ENCODE results near the gene MCL1.
"Not testable (repeated sequence)": the region's sequence is repeated elsewhere in the genome, so short reads cannot be mapped to it uniquely, and the experiment has no call there.

MCL1 gene

DNA sequence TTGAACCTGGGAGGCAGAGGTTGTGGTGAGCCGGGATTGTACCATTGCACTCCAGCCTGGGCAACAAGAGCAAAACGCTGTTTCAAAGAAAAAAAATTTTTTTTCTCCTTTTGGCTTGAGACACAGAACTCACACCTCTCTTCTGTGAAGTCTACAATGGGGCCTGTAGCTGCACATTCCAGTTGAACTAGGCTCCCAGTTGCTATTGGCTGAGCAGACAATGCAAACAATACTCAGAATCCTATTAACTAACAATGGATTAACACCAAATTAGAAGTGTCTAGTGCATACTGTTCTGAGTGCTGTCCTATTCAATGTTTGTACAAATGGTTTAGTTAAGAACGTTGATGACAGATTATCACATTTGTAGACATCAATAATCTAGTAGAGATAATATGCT, 17.6 kb upstream of the MCL1 start:
- no peaks in the 10 kb centered on the region for H3K79me2 ChIP-seq (ENCODE audit: insufficient read depth, low read length)
- H3K27ac ChIP-seq (ENCODE audit: low read depth, low read length, poor library complexity, severe bottlenecking): no peak overlapping the region
- no peaks in the 10 kb centered on the region for H3K27me3 ChIP-seq (ENCODE audit: insufficient read depth, low read length)
- H3K9ac ChIP-seq (ENCODE audit: low read length): no peak overlapping the region
- no peak overlapping the region for H3K4me2 ChIP-seq (ENCODE audit: low read length)
- TF ChIP-seq, protein P1, sequence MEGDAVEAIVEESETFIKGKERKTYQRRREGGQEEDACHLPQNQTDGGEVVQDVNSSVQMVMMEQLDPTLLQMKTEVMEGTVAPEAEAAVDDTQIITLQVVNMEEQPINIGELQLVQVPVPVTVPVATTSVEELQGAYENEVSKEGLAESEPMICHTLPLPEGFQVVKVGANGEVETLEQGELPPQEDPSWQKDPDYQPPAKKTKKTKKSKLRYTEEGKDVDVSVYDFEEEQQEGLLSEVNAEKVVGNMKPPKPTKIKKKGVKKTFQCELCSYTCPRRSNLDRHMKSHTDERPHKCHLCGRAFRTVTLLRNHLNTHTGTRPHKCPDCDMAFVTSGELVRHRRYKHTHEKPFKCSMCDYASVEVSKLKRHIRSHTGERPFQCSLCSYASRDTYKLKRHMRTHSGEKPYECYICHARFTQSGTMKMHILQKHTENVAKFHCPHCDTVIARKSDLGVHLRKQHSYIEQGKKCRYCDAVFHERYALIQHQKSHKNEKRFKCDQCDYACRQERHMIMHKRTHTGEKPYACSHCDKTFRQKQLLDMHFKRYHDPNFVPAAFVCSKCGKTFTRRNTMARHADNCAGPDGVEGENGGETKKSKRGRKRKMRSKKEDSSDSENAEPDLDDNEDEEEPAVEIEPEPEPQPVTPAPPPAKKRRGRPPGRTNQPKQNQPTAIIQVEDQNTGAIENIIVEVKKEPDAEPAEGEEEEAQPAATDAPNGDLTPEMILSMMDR (IDR thresholded peaks at IDR 0.05; ENCODE audit: low read length): no peak
- TF ChIP-seq EZH2 (IDR thresholded peaks at IDR 0.05; ENCODE audit: borderline replicate concordance, low read length): no peak
- H3F3A ChIP-seq (ENCODE audit: insufficient read depth, low read length): no peaks in the 10 kb centered on the region
- H2AFZ ChIP-seq (ENCODE audit: low read length): no peak overlapping the region
- H3K9me2 ChIP-seq (ENCODE audit: low read depth, low read length): no peaks in the 10 kb centered on the region
- H4K20me1 ChIP-seq (ENCODE audit: insufficient read depth, low read length): no peaks in the 10 kb centered on the region
- no peak overlapping the region for H3K4me3 ChIP-seq (ENCODE audit: low read depth, low read length, poor library complexity, severe bottlenecking)
- no peaks in the 10 kb centered on the region for H3K36me3 ChIP-seq (ENCODE audit: insufficient read depth, low read length)
- H3K9me3 ChIP-seq (ENCODE audit: low read length): no peaks in the 10 kb centered on the region
- no peaks in the 10 kb centered on the region for H3K4me1 ChIP-seq (ENCODE audit: insufficient read depth, low read length, severe bottlenecking)

DNA sequence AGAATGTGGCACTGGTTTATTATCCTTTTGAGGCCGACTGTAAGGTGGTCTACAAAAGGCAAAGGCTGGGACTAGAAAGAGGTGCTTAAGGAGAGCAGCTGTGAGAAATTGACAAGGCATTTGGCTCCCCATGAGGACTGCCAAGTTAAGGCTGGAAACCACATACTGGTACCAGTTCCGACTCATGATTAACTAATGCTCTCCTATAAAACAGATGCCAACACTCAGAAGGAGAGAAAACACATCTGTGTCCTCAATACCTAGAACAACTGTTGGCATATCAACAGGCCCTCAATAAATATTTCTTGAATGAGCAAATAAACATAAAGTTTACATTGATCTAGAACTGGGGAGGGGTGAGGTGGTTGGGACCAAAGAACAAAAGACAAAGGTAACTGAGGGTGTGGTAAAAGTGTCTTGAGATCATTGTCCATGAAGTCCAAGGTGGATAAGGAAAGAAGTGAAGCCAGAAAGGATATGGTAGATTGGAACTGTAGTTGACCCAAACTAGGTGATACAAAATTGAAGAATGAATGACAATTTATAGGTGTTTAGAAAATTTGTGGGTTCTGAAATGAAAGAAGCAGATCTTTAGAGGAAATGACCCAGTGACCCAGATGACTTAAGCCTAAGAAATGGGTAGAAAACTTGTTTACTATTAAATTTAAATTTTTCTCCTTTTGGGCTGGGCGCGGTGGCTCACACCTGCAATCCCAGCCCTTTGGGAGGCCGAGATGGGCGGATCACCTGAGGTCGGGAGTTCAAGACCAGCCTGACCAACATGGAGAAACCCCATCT, 16.9 kb upstream of the MCL1 start:
- Histone ChIP-seq H3K27ac (ENCODE audit: low read depth, low read length, poor library complexity, severe bottlenecking) (no peak overlapping the region), H3K27me3 (ENCODE audit: insufficient read depth, low read length) (no peaks in the 10 kb centered on the region), H3K4me2 (ENCODE audit: low read length) (no peak overlapping the region), H3K4me1 (ENCODE audit: insufficient read depth, low read length, severe bottlenecking) (no peaks in the 10 kb centered on the region), H3K4me3 (ENCODE audit: low read depth, low read length, poor library complexity, severe bottlenecking) (no peak overlapping the region), H3K9me3 (ENCODE audit: low read length) (no peaks in the 10 kb centered on the region), H2AFZ (ENCODE audit: low read length) (no peak overlapping the region), H3K79me2 (ENCODE audit: insufficient read depth, low read length) (no peaks in the 10 kb centered on the region), H3F3A (ENCODE audit: insufficient read depth, low read length) (no peaks in the 10 kb centered on the region), H3K9me2 (ENCODE audit: low read depth, low read length) (no peaks in the 10 kb centered on the region), H4K20me1 (ENCODE audit: insufficient read depth, low read length) (no peaks in the 10 kb centered on the region), H3K9ac (ENCODE audit: low read length) (no peak overlapping the region), H3K36me3 (ENCODE audit: insufficient read depth, low read length) (no peaks in the 10 kb centered on the region)
- TF ChIP-seq, protein P1 (IDR thresholded peaks at IDR 0.05; ENCODE audit: low read length): no peak
- TF ChIP-seq EZH2 (IDR thresholded peaks at IDR 0.05; ENCODE audit: borderline replicate concordance, low read length): no peak

DNA sequence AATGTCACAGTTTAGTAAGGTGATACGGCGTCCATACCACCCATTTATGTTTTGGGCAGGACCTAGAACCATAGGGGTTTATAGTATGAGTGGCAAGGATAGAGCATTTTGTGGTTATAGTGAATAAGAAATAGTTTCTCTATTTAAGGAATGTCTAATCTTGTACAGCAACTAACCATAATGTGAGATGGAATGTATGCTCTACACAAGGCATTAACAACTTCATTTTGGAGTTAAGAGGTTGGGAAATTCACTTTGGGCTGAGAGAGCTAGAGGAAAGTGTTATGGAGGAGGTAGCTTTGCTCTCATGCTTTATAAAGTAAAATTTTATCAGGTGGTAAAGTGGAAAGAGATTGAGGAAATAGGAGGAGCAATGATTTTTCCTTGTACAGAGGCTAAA, 3.0 kb upstream of the MCL1 start:
- no peak overlapping the region for H3K9ac ChIP-seq (ENCODE audit: low read length)
- H3K36me3 ChIP-seq (ENCODE audit: insufficient read depth, low read length): peaks cover 19% of the 10 kb centered on the region
- H3K4me3 ChIP-seq (ENCODE audit: low read depth, low read length, poor library complexity, severe bottlenecking): no peak overlapping the region
- 0 out of 2 replicates have a peak, but pooled peaks cover 1% of the 10 kb centered on the region for H4K20me1 ChIP-seq (ENCODE audit: insufficient read depth, low read length)
- H3K27me3 ChIP-seq (ENCODE audit: insufficient read depth, low read length): no peaks in the 10 kb centered on the region
- H3K4me1 ChIP-seq (ENCODE audit: insufficient read depth, low read length, severe bottlenecking): peaks cover 15% of the 10 kb centered on the region
- H3K9me3 ChIP-seq (ENCODE audit: low read length): no peaks in the 10 kb centered on the region
- peak overlapping the region; percentile 29 for H3K27ac ChIP-seq (ENCODE audit: low read depth, low read length, poor library complexity, severe bottlenecking)
- TF ChIP-seq EZH2 (IDR thresholded peaks at IDR 0.05; ENCODE audit: borderline replicate concordance, low read length): no peak
- TF ChIP-seq, protein P1 (IDR thresholded peaks at IDR 0.05; ENCODE audit: low read length): no peak
- H3K79me2 ChIP-seq (ENCODE audit: insufficient read depth, low read length): peaks cover 20% of the 10 kb centered on the region
- H2AFZ ChIP-seq (ENCODE audit: low read length): no peak overlapping the region
- H3F3A ChIP-seq (ENCODE audit: insufficient read depth, low read length): no peaks in the 10 kb centered on the region
- H3K4me2 ChIP-seq (ENCODE audit: low read length): no peak overlapping the region
- no peaks in the 10 kb centered on the region for H3K9me2 ChIP-seq (ENCODE audit: low read depth, low read length)

DNA sequence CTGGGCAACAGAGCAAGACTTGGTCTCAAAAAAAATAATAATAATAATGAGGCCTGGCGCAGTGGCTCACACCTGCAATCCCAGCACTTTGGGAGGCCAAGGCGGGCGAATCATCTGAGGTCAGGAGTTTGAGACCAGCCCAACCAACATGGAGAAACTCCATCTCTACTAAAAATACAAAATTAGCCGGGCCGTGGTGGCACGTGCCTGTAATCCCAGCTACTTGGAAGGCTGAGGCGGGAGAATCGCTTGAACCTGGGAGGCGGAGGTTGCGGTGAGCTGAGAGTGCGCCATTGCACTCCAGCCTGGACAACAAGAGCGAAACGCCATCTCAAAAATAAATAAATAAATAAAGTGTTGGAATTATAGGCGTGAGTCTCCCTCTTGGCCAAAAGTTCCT, 2.6 kb upstream of the MCL1 start:
- H3K9me3 ChIP-seq (ENCODE audit: low read length); H3K27ac ChIP-seq (ENCODE audit: low read depth, low read length, poor library complexity, severe bottlenecking); H3K9me2 ChIP-seq (ENCODE audit: low read depth, low read length); H2AFZ ChIP-seq (ENCODE audit: low read length); H3K27me3 ChIP-seq (ENCODE audit: insufficient read depth, low read length); H3K4me3 ChIP-seq (ENCODE audit: low read depth, low read length, poor library complexity, severe bottlenecking); H3K4me2 ChIP-seq (ENCODE audit: low read length); H3K9ac ChIP-seq (ENCODE audit: low read length); H3F3A ChIP-seq (ENCODE audit: insufficient read depth, low read length); H4K20me1 ChIP-seq (ENCODE audit: insufficient read depth, low read length): not testable (repeated sequence)
- Histone ChIP-seq H3K36me3 (ENCODE audit: insufficient read depth, low read length) (peaks cover 23% of the 10 kb centered on the region), H3K4me1 (ENCODE audit: insufficient read depth, low read length, severe bottlenecking) (peaks cover 19% of the 10 kb centered on the region), H3K79me2 (ENCODE audit: insufficient read depth, low read length) (peaks cover 24% of the 10 kb centered on the region)

DNA sequence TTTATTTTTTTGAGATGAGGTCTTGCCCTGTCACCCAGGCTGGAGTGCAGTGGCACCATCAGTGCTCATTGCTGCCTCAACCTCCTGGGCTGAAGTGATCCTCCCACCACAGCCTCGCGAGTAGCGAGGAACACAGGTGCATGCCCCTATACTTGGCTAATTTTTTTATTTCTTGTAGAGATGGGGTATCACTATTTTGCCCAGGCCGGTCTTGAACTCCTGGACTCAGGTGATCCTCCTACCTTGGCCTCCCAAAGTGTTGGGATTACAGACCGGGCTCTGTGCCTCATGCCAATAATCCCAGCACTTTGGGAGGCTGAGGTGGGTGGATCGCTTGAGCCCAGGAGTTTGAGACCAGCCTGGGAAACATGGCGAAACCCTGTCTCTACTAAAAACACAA, 2.0 kb upstream of the MCL1 start:
- H3K27me3 ChIP-seq (ENCODE audit: insufficient read depth, low read length); H3K9ac ChIP-seq (ENCODE audit: low read length); H3K9me3 ChIP-seq (ENCODE audit: low read length); H3K4me2 ChIP-seq (ENCODE audit: low read length); H3F3A ChIP-seq (ENCODE audit: insufficient read depth, low read length); H3K9me2 ChIP-seq (ENCODE audit: low read depth, low read length); H2AFZ ChIP-seq (ENCODE audit: low read length); H4K20me1 ChIP-seq (ENCODE audit: insufficient read depth, low read length); H3K4me3 ChIP-seq (ENCODE audit: low read depth, low read length, poor library complexity, severe bottlenecking): not testable (repeated sequence)
- Histone ChIP-seq H3K36me3 (ENCODE audit: insufficient read depth, low read length) (peaks cover 28% of the 10 kb centered on the region), H3K79me2 (ENCODE audit: insufficient read depth, low read length) (peaks cover 30% of the 10 kb centered on the region), H3K4me1 (ENCODE audit: insufficient read depth, low read length, severe bottlenecking) (peaks cover 24% of the 10 kb centered on the region), H3K27ac (ENCODE audit: low read depth, low read length, poor library complexity, severe bottlenecking) (peak overlapping the region; percentile 69)
